Upper lobe of left lung (tissue), 6 donors: ENCODE data around the gene DLG3. TPM values are rescaled to one million over a fixed set of nuclear protein-coding genes. Genes with fewer than 3 reads are reported as not detected.

Experiments
- ATAC-seq, 2 donors: fragments of 200-7000 bp; cut with Tn5 transposase; one replicate each; pipeline ENCODE4 v1.9.1; 2022; ENCODE audit warnings: mild to moderate bottlenecking in 2 of 2, moderate library complexity in 2 of 2; ENCODE audit not compliant: low FRiP score in 2 of 2
- DNase-seq, 2 donors: peaks; one replicate each; pipeline ENCODE4 v3.0.0-alpha.2; 2019 to 2020
- H3K27ac ChIP-seq, 4 donors: fragments of 200-600 bp; sonication (generic); one replicate each; pipeline ENCODE4 v1.5.1; 2016 to 2019
- H3K27me3 ChIP-seq, 4 donors: fragments of 200-600 bp; sonication (generic); one replicate each; pipeline ENCODE4 v1.5.1; 2017 to 2019
- H3K36me3 ChIP-seq, 4 donors: fragments of 200-600 bp; sonication (generic); one replicate each; pipeline ENCODE4 v1.5.1; 2016 to 2019
- H3K4me1 ChIP-seq, 4 donors: fragments of 200-600 bp; sonication (generic); one replicate each; pipeline ENCODE4 v1.5.1; 2018 to 2019
- H3K4me3 ChIP-seq, 4 donors: fragments of 200-600 bp; sonication (generic); one replicate each; pipeline ENCODE4 v1.5.1; 2017 to 2019; ENCODE audit warnings: mild to moderate bottlenecking in 2 of 4, moderate library complexity in 1 of 4
- H3K9me3 ChIP-seq, 4 donors: fragments of 200-600 bp; sonication (generic); one replicate each; pipeline ENCODE4 v1.5.1; 2018 to 2019
- EP300 ChIP-seq, 4 donors: sonication (generic); formaldehyde crosslinking; IDR thresholded peaks; one replicate each; pipeline ENCODE4 v1.5.1; 2017; ENCODE audit warnings: antibody characterized with exemption in 4 of 4, control low read depth in 2 of 4
- POLR2A ChIP-seq, 4 donors: fragments of 450-650 bp; IDR thresholded peaks; one replicate each; pipeline ENCODE4 v1.5.1; 2016 to 2017; ENCODE audit warnings: antibody characterized with exemption in 4 of 4, mild to moderate bottlenecking in 2 of 4
- POLR2AphosphoS5 ChIP-seq, 2 donors: sonication (generic); formaldehyde crosslinking; IDR thresholded peaks; one replicate each; pipeline ENCODE4 v1.5.1; 2017; ENCODE audit warnings: antibody characterized with exemption in 2 of 2
- WGBS, 2 donors: methylation state at CpG; one replicate each; pipeline ENCODE4 v1.1.5; 2017 to 2018; 5-methylcytosine and 5-hydroxymethylcytosine counted together
- small RNA-seq, 4 donors: library from RNA; depleted of rRNA; stranded (forward); fragments of <200 nt; gene quantifications; one replicate each; pipeline ENCODE3, GENCODE V24; 2016
- total RNA-seq, 6 donors: library from RNA; depleted of rRNA in 4 of 6; stranded (reverse); fragments of >200 nt in 4 of 6; gene quantifications; one replicate each; pipeline versions ENCODE4 v1.1.0 to v1.2.1, GENCODE V29; 2016 to 2021
- TF ChIP-seq, protein P1 (sequence below), 6 experiments: fragments of 450-650 bp in 4 of 6; fragments of 200-600 bp in 2 of 6; sonication (generic) in 2 of 6; IDR thresholded peaks; one replicate each; pipeline ENCODE4 v1.5.1; 2016 to 2019; ENCODE audit warnings: antibody characterized with exemption in 6 of 6
- donor health status: DM: no; HTN: no; CAD: no; lungs with moderate emphysema.
- donor health status: DM: no; HTN: yes; CAD: no; lungs with severe emphysema.

Gene DLG3
- total RNA-seq, 6 donors from 2014 or later: 11.2 to 29.9 (median 16.6) TPM

DNA sequence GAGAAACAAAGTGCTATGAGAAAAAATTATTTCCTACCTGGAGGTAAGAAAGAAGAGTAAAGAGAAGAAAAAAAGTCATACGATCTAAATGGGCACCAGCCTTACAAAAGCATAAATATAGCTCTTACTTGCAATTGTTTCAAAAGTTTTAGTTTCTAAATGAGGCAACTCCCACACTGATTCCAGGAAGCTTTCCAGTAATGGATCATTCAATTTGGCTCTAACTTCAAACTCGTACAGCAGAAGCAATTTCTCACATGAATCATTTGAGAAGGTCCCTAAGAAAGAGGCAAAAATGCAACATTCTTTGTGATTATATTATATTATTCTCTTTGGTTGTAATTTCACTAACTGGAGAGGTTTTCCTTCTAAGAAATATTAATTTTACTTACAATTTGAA is 109.9 kb downstream of the DLG3 start:
- no peaks in the 10 kb centered on the region for H3K36me3 ChIP-seq
- DNase-seq (no peak), ATAC-seq (no peak)
- H3K9me3 ChIP-seq: no peaks in the 10 kb centered on the region
- H3K4me3 ChIP-seq: no peak overlapping the region
- H3K4me1 ChIP-seq: no peaks in the 10 kb centered on the region
- H3K27me3 ChIP-seq: no peaks in the 10 kb centered on the region
- H3K27ac ChIP-seq: no peak overlapping the region
- TF ChIP-seq POLR2AphosphoS5 (IDR thresholded peaks at IDR 0.05) (no peak), EP300 (IDR thresholded peaks at IDR 0.05) (no peak), POLR2A (IDR thresholded peaks at IDR 0.05) (no peak)
- TF ChIP-seq, protein P1, sequence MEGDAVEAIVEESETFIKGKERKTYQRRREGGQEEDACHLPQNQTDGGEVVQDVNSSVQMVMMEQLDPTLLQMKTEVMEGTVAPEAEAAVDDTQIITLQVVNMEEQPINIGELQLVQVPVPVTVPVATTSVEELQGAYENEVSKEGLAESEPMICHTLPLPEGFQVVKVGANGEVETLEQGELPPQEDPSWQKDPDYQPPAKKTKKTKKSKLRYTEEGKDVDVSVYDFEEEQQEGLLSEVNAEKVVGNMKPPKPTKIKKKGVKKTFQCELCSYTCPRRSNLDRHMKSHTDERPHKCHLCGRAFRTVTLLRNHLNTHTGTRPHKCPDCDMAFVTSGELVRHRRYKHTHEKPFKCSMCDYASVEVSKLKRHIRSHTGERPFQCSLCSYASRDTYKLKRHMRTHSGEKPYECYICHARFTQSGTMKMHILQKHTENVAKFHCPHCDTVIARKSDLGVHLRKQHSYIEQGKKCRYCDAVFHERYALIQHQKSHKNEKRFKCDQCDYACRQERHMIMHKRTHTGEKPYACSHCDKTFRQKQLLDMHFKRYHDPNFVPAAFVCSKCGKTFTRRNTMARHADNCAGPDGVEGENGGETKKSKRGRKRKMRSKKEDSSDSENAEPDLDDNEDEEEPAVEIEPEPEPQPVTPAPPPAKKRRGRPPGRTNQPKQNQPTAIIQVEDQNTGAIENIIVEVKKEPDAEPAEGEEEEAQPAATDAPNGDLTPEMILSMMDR (IDR thresholded peaks at IDR 0.05): no peak
- 19 to 35% methylated on average over 2 of the region's 2 CpGs for WGBS, 2 donors

DNA sequence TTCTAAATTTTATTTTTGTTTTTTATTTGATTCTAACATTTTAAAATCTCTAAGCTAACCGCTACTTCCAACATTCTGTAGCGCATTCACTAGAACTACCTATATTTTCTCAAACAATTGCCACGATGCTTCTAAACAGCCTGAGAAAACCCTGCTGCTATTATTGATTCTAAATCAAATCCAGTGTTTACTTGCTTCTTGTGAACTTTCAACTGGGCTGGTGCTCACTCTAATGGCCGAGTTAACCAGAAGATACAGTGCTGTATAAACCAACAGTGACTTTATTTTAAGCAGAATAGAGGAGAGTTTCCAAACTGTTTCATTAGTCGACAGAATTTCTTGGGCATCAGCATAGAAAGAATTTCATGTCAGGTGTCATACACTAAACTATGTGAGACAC is 110.3 kb downstream of the DLG3 start:
- no peak for DNase-seq
- H3K4me1 ChIP-seq: no peaks in the 10 kb centered on the region
- no peaks in the 10 kb centered on the region for H3K9me3 ChIP-seq
- 71 to 86% methylated on average over 5 of the region's 5 CpGs for WGBS, 2 donors
- no peak overlapping the region for H3K27ac ChIP-seq
- TF ChIP-seq EP300 (IDR thresholded peaks at IDR 0.05) (no peak), POLR2AphosphoS5 (IDR thresholded peaks at IDR 0.05) (no peak), POLR2A (IDR thresholded peaks at IDR 0.05) (no peak)
- TF ChIP-seq, protein P1 (IDR thresholded peaks at IDR 0.05): no peak
- H3K4me3 ChIP-seq: no peak overlapping the region
- ATAC-seq: no peak
- H3K36me3 ChIP-seq: no peaks in the 10 kb centered on the region
- no peaks in the 10 kb centered on the region for H3K27me3 ChIP-seq

Small RNA genes within 50 kb of the gene (small RNA-seq; reads per million reads assigned to genes)
- gene RNU4-81P: 0 reads per million in 4 donors
- 1.5 to 6.3 (median 1.7) reads per million in 4 donors for gene RNY4P23

Other genes with a start within 250 kb of the DLG3 start
- not detected for gene AWAT1, start 210.2 kb upstream of the DLG3 start, total RNA-seq
- gene P2RY4, start 184.6 kb upstream of the DLG3 start, total RNA-seq: 1 to 10 TPM in 1 of 6 donors, under 1 TPM in 3, not detected in 2; 0.30 to 1.1 (median 0.64) TPM
- not detected for gene ARR3, start 176.5 kb upstream of the DLG3 start, total RNA-seq
- gene RAB41, start 162.7 kb upstream of the DLG3 start, total RNA-seq: not detected
- gene PDZD11, start 154.9 kb upstream of the DLG3 start, total RNA-seq: 10 to 100 TPM; 12.1 to 28.4 (median 21.4) TPM
- gene KIF4A, start 154.7 kb upstream of the DLG3 start, total RNA-seq: 1 to 10 TPM in 3 of 6 donors, under 1 TPM in 3; under 0.01 to 2.6 (median 0.69) TPM
- not detected for gene GDPD2, start 21.5 kb upstream of the DLG3 start, total RNA-seq